T-helper 2 cell treated with Interferon-gamma antibody and Interleukin-4, amounts not matched to agents 100 ng/mL and 5 ng/mL, for 36 hours (primary cell): ENCODE measurements around the gene FAM217A. TPM values are rescaled to one million over a fixed set of nuclear protein-coding genes. Genes with fewer than 3 reads are reported as not detected.

ENCODE experiments used
- intact Hi-C: fragments of 100-400 bp; cut with micrococcal nuclease; formaldehyde crosslinking; loops from one replicate; pipeline ENCODE4 v1.15.1; 2023
- total RNA-seq: library from RNA; stranded (reverse); gene quantifications from 2 replicates; pipeline ENCODE4 v1.2.3, GENCODE V29; 2022

The FAM217A gene
- total RNA-seq, 1 donor from 2014 or later, result not detected

DNA sequence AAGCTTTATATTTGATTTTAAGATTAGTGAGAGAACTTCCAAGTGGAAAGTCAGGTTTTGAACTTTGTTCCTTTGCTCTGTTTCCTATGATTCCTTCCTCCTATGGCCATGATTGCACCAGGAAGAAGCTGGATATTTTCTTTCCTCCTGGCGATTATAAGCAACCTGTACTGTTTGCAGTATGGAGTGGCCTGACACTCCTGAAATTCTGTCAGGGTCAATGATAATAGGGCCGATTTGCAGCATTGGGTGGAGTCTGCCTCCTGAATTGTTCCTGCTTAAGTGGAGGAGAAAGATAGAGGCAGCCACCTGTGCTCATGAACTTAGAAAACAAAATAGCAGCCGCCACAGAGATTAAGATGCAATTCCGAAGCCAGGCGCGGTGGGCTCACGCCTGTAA lies 9.8 kb upstream of the FAM217A start:
- intact Hi-C loops, result no loop called here

GRCh38 chr6:4085332-4085700 lies 6.4 kb upstream of the FAM217A start:
- intact Hi-C loops, result no loop called here

- intact Hi-C loops, result no loop called here
Measured at GRCh38 chr6:4084444-4085331, 5.8 kb upstream of the FAM217A start.

- intact Hi-C loops, result no loop called here
Measured at GRCh38 chr6:4074478-4075235, 4.3 kb downstream of the FAM217A start.

DNA sequence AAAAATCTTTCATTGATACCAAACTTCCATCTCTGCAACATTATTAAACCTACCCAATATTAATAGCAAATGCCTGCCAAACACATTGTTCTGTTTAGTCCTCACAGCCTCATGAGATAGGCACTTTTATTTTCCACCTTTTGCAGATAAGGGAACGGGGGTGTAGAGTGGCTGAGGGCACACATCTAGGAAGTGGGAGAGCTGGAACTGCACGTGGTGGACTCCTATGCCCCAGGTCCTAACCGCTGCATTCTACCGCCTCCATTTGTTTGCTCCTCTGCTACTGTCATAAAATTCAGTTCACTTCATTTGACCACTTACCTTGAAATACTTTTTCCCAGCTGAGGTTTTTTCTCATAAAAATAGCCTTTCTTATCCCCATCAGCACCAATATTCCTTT lies 7.6 kb downstream of the FAM217A start:
- intact Hi-C loops, result no loop called here

DNA sequence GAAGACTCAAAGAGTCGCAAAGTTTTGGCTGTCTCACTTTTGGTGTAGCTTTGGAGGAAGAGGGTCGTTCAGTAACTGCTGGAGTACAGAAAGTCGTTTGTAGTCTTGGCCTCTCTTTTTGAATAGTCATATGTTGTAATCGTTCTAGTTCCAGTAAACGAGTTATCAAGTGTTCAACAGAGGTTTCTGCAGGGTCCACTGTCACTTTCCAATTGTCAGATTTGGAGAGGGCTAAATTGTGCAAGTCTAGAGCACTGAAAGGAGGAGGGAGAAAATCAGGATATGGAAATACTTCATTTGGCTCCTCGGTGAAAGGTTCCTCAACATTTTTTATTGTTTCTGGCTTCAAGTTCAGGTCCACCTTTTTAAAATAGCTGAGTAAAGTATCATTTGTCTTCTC lies 9.7 kb downstream of the FAM217A start:
- intact Hi-C loops, result no loop called here

GRCh38 chr6:4067673-4068072 lies 11.3 kb downstream of the FAM217A start:
- intact Hi-C loops, result no loop called here

GRCh38 chr6:4066029-4066755 lies 12.7 kb downstream of the FAM217A start:
- intact Hi-C loops, result no loop called here

GRCh38 chr6:4059115-4059777 lies 19.7 kb downstream of the FAM217A start:
- intact Hi-C loops, result loop anchor here (1.0 kb wide), 3 partner anchors 38 to 97 kb away; partner anchors contain the start of gene ECI2

- intact Hi-C loops, result no loop called here
Measured at GRCh38 chr6:4057036-4057435, 21.9 kb downstream of the FAM217A start.

GRCh38 chr6:4055420-4056041 lies 23.4 kb downstream of the FAM217A start:
- intact Hi-C loops, result loop anchor here (1.0 kb wide), 2 partner anchors 101 to 155 kb away; no protein-coding TSS in a partner anchor

DNA sequence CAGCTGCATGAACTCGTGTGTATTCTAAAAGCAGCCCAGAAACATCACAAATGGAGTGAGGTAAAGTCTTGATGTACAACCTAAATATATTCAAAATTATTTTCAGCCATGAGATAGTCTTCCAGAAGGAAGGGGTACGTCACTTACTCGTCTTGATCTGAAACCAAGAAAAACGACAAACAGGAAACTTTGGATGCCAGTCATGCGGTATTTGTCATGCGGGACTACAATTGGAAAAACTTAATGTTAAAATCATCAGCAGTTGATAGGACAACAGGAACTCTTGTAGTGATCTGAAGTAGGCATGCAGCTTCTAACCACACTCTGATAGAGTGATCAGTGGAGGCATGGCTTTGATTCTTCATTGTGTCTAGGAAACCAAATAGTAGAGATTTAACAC lies 29.7 kb downstream of the FAM217A start:
- intact Hi-C loops, result no loop called here

DNA sequence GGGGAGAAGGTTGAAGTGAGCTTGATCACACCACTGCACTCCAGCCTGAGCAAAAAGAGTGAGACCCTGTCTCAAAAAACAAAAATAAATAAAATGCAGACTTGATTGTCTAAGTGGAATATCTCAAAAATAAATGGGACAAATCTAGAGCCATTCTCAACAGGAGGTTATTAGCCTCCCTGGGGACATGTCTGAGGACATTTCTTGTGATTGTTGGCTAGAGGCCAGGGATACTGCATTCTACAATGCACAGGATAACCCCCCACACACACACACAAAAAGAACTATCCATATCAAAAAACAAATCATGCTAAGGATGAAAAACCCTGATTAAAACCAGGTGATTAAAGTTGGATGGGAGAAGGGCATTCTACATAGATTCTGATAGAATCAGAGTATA lies 37.5 kb downstream of the FAM217A start:
- intact Hi-C loops, result no loop called here

DNA sequence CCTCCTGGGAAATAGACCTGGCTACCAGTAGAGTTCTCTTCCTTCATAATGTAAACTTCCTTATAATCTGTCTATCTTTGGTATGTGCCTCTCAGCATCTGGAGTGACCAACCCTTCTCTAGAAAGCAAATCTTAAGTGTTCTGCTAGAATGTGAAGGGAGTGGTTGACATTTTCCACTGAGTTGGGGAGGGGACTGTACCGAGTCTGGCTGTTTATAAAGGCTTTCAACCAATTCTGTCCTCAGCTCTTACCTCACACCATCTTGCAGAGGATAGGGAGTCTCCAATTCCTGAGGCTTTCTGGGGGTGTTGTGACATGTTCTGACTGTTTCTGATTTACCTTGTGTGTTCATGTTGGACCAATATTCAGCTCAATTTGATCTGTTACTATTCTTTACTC lies 39.6 kb downstream of the FAM217A start:
- intact Hi-C loops, result no loop called here

DNA sequence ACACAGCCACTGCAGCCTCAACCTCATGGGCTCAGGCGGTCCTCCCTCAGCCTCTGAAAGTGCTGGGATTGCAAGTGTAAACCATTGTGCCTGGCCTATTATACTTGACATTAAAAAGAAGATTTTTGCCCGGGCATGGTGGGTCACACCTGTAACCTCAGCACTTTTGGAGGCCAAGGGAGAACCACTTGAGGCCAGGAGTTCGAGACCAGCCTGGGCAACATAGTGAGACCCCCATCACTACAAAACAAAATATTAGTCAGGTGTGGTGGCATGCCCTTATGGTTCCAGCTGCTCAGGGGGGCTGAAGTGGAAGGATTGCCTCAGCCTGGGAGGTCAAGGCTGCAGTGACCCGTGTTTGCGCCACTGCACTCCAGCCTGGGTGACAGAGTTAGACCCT lies 42.4 kb downstream of the FAM217A start:
- intact Hi-C loops, result no loop called here

GRCh38 chr6:4032475-4032874 lies 46.5 kb downstream of the FAM217A start:
- intact Hi-C loops, result no loop called here

GRCh38 chr6:4031442-4031841 lies 47.5 kb downstream of the FAM217A start:
- intact Hi-C loops, result no loop called here

- intact Hi-C loops, result no loop called here
Measured at GRCh38 chr6:4030669-4031068, 48.3 kb downstream of the FAM217A start.

- intact Hi-C loops, result loop anchor here (10.0 kb wide), 1 partner anchor 1235 kb away; the partner anchor contains the start of genes FARS2 and LYRM4
Measured at GRCh38 chr6:4029687-4030086, 49.2 kb downstream of the FAM217A start.

GRCh38 chr6:4028051-4028450 lies 50.9 kb downstream of the FAM217A start:
- intact Hi-C loops, result loop anchor here (10.0 kb wide), 1 partner anchor 1237 kb away; the partner anchor contains the start of genes FARS2 and LYRM4
